IPS DF 6.9 (cell line): ENCODE data around the gene ICOSLG.
"Not testable (repeated sequence)": the region's sequence is repeated elsewhere in the genome, so short reads cannot be mapped to it uniquely, and the experiment has no call there.

Source experiments
- DNase-seq: peaks from one replicate; pipeline ENCODE4 v3.0.0-alpha.2; 2013; ENCODE audit warnings: low read depth, low spot score
- H3K27ac ChIP-seq: one replicate; pipeline ENCODE4 v1.5.1; 2013; ENCODE audit warnings: low read length, control low read depth
- H3K27me3 ChIP-seq: 2 replicates; pipeline ENCODE4 v1.6.1; 2013; ENCODE audit warnings: mild to moderate bottlenecking, low read length; ENCODE audit not compliant: control insufficient read depth, insufficient read depth
- H3K36me3 ChIP-seq: 2 replicates; pipeline ENCODE4 v1.6.1; 2013; ENCODE audit warnings: low read length; ENCODE audit not compliant: control insufficient read depth, insufficient read depth
- H3K4me1 ChIP-seq: 2 replicates; pipeline ENCODE4 v1.6.1; 2013; ENCODE audit warnings: low read length; ENCODE audit not compliant: control insufficient read depth, insufficient read depth
- H3K4me3 ChIP-seq: 2 replicates; pipeline ENCODE4 v1.5.1; 2013; ENCODE audit warnings: mild to moderate bottlenecking, low read length
- H3K9me3 ChIP-seq: 2 replicates; pipeline ENCODE4 v1.6.1; 2013; ENCODE audit warnings: low read length, inconsistent platforms; ENCODE audit not compliant: control insufficient read depth, insufficient read depth
- WGBS: extraction: QIAGEN DNeasy Blood & Tissue Kit; methylation state at CpG from one replicate; pipeline ENCODE4 v1.1.7; 2013; ENCODE audit warnings: mixed read lengths, missing lambda C conversion rate; ENCODE audit not compliant: insufficient read length, insufficient coverage; 5-methylcytosine and 5-hydroxymethylcytosine counted together

ICOSLG gene, protein sequence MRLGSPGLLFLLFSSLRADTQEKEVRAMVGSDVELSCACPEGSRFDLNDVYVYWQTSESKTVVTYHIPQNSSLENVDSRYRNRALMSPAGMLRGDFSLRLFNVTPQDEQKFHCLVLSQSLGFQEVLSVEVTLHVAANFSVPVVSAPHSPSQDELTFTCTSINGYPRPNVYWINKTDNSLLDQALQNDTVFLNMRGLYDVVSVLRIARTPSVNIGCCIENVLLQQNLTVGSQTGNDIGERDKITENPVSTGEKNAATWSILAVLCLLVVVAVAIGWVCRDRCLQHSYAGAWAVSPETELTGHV

DNA sequence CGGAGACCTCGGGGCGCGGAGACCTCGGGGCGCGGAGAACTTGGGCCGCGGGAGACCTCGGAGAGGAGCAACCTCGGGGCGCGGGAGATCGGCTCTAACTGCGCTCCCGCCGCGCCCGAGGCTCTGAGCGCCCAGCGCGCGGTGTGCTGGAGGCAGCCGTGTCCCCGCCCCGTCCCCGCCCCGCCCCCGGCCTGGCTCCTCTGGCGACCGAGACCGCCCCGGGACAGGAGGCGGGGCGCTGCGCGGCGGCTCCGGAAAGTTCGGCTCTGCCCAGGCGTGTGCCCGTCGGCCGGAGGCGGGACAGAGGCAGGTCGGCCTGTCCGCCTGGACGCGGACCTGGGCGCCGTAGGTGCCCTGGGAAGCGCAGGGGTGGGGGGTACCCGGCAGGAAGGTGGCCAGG, at the start of gene ICOSLG:
ICOSLG (minus strand) TSS at position 102 of the 400 bp plus-strand sequence. CDS start 126 bp downstream, outside the sequence.
- not testable (repeated sequence) for H3K36me3 ChIP-seq, H3K4me1 ChIP-seq, H3K9me3 ChIP-seq, H3K4me3 ChIP-seq, H3K27ac ChIP-seq, H3K27me3 ChIP-seq, DNase-seq
- no CpG with 5 or more reads among the region's 53 CpGs for WGBS

DNA sequence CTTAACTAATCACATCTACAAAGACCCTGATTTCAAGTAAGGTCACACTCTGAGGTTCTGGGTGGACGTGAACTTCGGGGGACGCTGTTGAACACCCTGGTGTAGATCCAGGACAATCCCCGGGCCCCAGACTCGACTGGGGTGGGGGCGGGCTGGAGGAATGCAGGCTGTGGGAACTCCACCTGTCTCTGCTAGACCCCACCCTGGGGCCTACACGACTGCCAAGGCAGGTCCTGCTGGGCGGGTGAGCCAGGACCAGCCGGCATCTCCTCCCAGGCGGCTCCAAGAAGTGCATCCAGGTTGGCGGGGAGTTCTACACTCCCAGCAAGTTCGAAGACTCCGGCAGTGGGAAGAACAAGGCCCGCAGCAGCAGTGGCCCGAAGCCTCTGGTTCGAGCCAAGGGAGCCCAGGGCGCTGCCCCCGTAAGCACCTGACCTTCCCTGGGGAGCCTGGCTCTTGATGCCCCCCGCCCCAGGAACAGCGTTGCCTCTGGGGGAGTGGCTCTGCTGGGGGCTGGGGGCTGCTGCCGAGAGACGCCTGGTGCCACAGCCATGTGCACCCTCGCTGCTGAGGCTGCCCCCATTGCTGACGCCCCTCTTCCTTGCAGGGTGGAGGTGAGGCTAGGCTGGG, 48.8 kb upstream of the ICOSLG start:
- Histone ChIP-seq H3K27me3 (no peaks in the 10 kb centered on the region), H3K36me3 (no peaks in the 10 kb centered on the region), H3K4me3 (no peak overlapping the region), H3K4me1 (no peaks in the 10 kb centered on the region; the same call in none of the 2 replicates), H3K9me3 (no peaks in the 10 kb centered on the region), H3K27ac (no peak overlapping the region)
- no CpG with 5 or more reads among the region's 24 CpGs for WGBS
- no peak for DNase-seq

DNA sequence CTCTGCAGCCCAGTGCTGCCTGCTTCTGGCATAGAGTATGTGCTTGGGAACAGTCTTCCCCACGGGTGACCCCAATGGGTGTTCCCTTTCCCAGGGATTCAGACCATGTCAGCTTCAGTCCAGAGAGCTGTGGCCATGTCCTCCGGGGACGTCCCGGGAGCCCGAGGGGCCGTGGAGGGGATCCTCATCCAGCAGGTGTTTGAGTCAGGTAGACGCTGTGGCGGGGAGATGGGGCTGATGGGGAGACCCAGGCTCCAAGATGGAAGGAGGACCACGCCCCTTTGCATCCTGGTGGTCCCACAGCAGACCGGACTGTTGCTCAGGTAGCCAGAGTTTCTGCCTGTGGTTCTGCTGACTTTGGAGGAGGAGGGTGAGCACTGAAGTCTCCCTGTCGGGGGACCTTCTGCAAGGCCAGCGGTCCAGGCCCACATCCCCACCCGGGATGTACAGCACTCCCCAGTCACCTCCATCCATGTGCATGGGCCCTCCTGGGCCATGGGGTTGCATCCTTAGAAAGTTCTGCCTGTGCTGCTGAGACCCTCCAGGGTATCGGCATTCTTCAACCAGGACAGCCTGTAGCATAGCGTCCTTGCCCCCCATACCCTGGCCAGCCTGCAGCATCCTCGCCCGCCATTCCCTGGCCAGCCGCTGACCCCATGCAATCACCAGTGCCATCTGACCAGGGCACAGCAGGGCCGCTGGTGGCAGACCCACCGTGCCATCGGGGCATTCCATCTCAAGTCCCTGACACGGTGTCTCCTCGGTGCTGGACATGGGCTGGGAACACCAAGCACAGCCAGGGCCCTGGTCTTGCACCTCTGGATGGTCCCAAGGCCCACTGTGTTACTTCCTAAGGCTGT, 47.7 kb upstream of the ICOSLG start:
- no CpG with 5 or more reads among the region's 23 CpGs for WGBS
- no peaks in the 10 kb centered on the region for H3K27me3 ChIP-seq

DNA sequence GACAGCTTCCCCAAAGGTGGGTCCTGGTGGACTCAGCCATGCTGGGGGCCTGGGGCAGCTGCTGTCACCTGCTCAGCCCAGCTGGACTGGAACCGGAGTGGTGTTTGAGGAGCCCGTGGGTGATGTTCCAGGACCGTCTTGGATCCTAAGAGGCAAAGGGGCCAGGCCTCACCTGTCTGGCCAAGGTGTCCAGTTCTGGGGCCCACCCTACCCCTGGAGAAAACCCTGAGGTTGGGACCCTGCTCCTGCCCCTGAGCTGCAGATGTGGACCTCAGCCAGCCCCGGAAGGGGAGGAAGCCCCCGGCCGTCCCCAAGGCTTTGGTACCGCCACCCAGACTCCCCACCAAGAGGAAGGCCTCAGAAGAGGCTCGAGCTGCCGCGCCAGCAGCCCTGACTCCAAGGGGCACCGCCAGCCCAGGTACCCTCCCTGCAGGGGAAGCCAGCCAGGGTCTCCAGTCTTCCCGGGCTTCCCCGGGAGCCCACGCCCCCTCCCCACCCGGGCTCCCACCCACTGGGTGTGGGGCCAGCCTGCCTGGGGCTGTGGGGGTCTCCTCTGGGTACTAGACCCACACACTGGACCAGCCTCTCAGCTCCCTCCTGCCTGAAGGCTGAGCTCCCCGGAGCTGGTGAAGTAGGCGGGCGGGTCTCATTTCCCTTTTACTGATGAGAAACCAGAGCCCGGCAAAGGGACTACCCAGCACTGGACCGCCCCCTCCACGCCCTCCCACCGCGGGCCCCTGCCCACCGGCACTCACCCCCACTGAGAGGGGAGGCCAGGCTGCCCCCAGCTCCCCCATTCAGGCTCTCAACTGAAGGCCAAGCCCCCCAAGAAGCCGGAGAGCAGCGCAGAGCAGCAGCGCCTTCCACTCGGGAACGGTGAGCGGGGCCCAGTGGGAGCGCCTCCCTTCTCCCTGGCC, 46.2 kb upstream of the ICOSLG start:
- H3K4me3 ChIP-seq: no peak overlapping the region
- DNase-seq: no peak
- H3K36me3 ChIP-seq: no peaks in the 10 kb centered on the region; the same call in 1 of the 2 replicates
- no peaks in the 10 kb centered on the region for H3K9me3 ChIP-seq
- no peak overlapping the region for H3K27ac ChIP-seq
- no CpG with 5 or more reads among the region's 31 CpGs for WGBS
- no peaks in the 10 kb centered on the region for H3K27me3 ChIP-seq
- H3K4me1 ChIP-seq: peaks cover 5% of the 10 kb centered on the region

More for the DNA sequence above, 47.7 kb upstream of the ICOSLG start:
- Histone ChIP-seq H3K36me3 (no peaks in the 10 kb centered on the region), H3K4me1 (peaks cover 5% of the 10 kb centered on the region), H3K27ac (no peak overlapping the region), H3K4me3 (no peak overlapping the region), H3K9me3 (no peaks in the 10 kb centered on the region)
- no peak for DNase-seq

DNA sequence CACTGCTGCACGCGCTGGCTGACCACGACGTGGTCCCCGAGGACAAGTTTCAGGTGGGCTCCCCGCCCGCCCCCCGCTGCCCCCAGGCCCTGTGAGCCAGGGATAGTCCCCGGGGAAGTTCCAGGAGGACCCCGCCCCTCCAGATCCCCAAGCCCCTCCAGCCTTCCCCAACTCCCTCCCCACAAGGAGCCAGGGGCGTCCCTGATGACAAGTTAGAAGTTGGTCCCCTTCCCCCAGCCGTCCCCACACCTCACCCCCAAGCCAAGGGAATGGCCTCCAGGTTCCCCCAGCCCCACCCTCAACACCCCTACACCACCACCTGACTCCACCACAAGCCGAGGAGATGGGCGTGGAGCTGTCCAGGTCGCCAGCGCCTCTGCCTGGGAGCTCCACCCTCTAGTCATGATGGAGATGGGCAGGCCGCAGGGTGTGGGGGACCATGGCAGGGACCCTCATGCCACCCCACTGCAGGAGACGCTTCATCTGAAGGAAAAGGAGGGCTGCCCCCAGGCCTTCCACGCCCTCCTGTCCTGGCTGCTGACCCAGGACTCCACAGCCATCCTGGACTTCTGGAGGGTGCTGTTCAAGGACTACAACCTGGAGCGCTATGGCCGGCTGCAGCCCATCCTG, 45.5 kb upstream of the ICOSLG start:
- no peak overlapping the region for H3K27ac ChIP-seq
- H3K36me3 ChIP-seq: no peaks in the 10 kb centered on the region; the same call in 1 of the 2 replicates
- peak overlapping the region; percentile 6; the same call in 1 of the 2 replicates for H3K4me3 ChIP-seq
- DNase-seq: no peak
- WGBS: no CpG with 5 or more reads among the region's 21 CpGs
- peaks cover 7% of the 10 kb centered on the region for H3K4me1 ChIP-seq
- H3K9me3 ChIP-seq: no peaks in the 10 kb centered on the region
- no peaks in the 10 kb centered on the region for H3K27me3 ChIP-seq

DNA sequence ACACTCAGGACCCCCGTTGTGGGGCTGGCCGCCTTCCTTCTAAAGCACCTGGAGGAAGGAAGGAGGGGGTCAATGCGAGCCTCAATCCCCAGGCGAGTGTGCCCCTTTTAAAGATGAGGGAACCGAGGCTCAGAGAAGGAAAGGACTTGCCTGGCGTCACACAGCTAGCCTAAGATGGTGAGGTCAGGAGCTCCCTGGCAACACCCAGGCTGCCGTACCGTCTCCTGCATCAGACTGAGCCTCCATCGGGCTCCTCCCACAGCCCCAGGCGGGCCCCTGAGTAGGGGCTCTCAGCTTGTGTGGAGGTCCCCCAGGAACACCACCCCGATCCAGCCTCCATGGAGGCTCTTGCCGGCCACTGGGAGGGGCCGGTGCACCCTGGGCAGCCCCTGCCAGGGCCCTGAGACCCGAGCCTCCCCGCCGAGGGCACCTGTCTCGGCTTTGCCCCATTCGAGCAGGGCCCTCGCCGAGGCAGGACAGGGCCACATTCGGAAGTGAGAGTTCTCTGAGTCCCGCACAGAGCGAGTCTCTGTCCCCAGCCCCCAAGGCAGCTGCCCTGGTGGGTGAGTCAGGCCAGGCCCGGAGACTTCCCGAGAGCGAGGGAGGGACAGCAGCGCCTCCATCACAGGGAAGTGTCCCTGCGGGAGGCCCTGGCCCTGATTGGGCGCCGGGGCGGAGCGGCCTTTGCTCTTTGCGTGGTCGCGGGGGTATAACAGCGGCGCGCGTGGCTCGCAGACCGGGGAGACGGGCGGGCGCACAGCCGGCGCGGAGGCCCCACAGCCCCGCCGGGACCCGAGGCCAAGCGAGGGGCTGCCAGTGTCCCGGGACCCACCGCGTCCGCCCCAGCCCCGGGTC, 44.6 kb upstream of the ICOSLG start, which contains the start of gene AIRE:
AIRE (plus strand) TSS at position 739 of the 855 bp plus-strand sequence. CDS start 131 bp downstream, outside the sequence.
- Histone ChIP-seq H3K4me3 (peak within 1 kb of the TSS; percentile 6; the same call in 1 of the 2 replicates), H3K36me3 (no peaks in the 10 kb centered on the region; the same call in 1 of the 2 replicates), H3K9me3 (no peaks in the 10 kb centered on the region), H3K4me1 (peaks cover 7% of the 10 kb centered on the region), H3K27ac (no peak within 1 kb of the TSS), H3K27me3 (no peaks in the 10 kb centered on the region)
- no peak for DNase-seq
- WGBS: no CpG with 5 or more reads among the region's 56 CpGs

DNA sequence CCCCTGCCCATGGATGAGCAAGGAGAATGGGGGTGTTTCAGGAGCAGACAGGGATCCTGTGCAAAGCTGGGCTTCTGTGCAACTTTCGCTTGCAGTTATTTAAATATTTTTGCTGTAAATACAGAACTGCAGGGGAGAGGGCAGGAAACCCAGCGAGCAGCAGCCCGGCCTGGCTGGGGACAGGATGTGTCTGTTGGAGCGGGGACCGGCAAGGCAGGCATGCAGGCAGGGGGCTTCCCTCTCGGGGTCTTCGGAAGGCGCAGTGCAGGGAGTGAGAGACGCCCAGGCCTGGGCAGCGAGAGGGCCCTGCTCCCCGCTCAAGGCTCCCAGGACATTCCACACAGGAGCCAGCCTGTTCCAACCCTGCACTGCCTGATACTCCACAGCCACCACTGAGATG, 43.2 kb upstream of the ICOSLG start:
- DNase-seq: no peak
- Histone ChIP-seq H3K9me3 (no peaks in the 10 kb centered on the region), H3K4me3 (no peak overlapping the region), H3K36me3 (no peaks in the 10 kb centered on the region; the same call in 1 of the 2 replicates), H3K27me3 (no peaks in the 10 kb centered on the region), H3K27ac (no peak overlapping the region), H3K4me1 (peaks cover 7% of the 10 kb centered on the region)
- no CpG with 5 or more reads among the region's 11 CpGs for WGBS

DNA sequence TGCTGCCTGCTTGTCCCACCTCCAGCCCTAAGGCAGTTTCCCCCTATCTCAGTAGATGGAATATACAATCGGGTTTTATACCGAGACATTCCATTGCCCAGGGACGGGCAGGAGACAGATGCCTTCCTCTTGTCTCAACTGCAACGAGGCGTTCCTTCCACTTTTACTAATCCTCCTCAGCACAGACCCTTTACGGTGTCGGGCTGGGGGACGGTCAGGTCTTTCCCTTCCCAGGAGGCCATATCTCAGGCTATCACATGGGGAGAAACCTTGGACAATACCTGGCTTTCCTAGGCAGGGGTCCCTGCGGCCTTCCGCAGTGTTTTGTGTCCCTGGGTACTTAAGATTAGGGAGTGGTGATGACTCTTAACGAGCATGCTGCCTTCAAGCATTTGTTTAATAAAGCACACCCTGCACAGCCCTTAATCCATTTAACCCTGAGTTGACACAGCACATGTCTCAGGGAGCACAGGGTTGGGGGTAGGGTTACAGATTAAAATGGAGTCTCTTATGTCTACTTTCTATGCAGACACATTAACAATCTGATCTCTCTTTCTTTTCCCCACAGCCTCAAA, 42.6 kb upstream of the ICOSLG start:
- not testable (repeated sequence) for H3K4me1 ChIP-seq, H3K36me3 ChIP-seq, H3K9me3 ChIP-seq, DNase-seq, H3K4me3 ChIP-seq, H3K27ac ChIP-seq, H3K27me3 ChIP-seq
- WGBS: no CpG with 5 or more reads among the region's 11 CpGs
